ENCODE results near the gene OR14I1.
"Not testable (repeated sequence)": the region's sequence is repeated elsewhere in the genome, so short reads cannot be mapped to it uniquely, and the experiment has no call there.

The OR14I1 gene

DNA sequence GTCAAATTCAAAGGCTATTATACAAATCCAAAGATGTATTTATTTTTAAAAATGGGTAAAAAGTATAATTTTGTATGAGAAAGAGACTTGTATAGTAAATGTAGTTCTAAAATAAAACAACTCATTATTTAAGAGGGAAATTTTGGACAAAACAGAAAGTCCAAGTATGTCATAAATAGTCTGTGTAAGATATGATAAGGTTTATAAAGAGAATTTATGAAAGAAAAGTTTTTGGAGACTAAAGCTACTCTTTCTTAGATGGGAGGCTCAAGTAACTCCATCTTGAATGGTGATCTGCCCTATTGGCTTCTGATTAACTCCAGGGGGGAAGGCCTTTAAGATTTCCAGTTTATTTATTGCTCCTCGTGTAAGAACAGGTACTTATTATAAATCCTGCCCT is 32.6 kb downstream of the OR14I1 start:
- H3K79me2 ChIP-seq (ENCODE audit: insufficient read depth, low read length) = no peaks in the 10 kb centered on the region
- no peaks in the 10 kb centered on the region for H4K20me1 ChIP-seq (ENCODE audit: low read depth, low read length)
- no peaks in the 10 kb centered on the region for H3F3A ChIP-seq (ENCODE audit: insufficient read depth)
- no peak overlapping the region for H3K4me3 ChIP-seq (ENCODE audit: insufficient read depth, low read length, poor library complexity, severe bottlenecking)
- no peaks in the 10 kb centered on the region for H3K27me3 ChIP-seq (ENCODE audit: low read length)
- peaks cover 18% of the 10 kb centered on the region for H3K9me3 ChIP-seq (ENCODE audit: insufficient read depth, low read length)
- no peaks in the 10 kb centered on the region for H3K36me3 ChIP-seq (ENCODE audit: low read length)
- no peak overlapping the region for H3K9ac ChIP-seq (ENCODE audit: low read length)
- no peak overlapping the region for H2AFZ ChIP-seq (ENCODE audit: low read depth, low read length, severe bottlenecking)
- TF ChIP-seq, protein P1, sequence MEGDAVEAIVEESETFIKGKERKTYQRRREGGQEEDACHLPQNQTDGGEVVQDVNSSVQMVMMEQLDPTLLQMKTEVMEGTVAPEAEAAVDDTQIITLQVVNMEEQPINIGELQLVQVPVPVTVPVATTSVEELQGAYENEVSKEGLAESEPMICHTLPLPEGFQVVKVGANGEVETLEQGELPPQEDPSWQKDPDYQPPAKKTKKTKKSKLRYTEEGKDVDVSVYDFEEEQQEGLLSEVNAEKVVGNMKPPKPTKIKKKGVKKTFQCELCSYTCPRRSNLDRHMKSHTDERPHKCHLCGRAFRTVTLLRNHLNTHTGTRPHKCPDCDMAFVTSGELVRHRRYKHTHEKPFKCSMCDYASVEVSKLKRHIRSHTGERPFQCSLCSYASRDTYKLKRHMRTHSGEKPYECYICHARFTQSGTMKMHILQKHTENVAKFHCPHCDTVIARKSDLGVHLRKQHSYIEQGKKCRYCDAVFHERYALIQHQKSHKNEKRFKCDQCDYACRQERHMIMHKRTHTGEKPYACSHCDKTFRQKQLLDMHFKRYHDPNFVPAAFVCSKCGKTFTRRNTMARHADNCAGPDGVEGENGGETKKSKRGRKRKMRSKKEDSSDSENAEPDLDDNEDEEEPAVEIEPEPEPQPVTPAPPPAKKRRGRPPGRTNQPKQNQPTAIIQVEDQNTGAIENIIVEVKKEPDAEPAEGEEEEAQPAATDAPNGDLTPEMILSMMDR (IDR thresholded peaks at IDR 0.05; ENCODE audit: insufficient read depth, low read length, poor library complexity, severe bottlenecking) = no peak
- no peak for TF ChIP-seq EZH2phosphoT487 (conservative IDR thresholded peaks at IDR 0.05; ENCODE audit: low read length)
- H3K9me2 ChIP-seq (replicated peaks; ENCODE audit: insufficient read depth, low read length) = no peaks in the 10 kb centered on the region
- H3K4me2 ChIP-seq (ENCODE audit: low read depth, low read length, poor library complexity, severe bottlenecking) = no peak overlapping the region
- no peak overlapping the region for H3K27ac ChIP-seq (ENCODE audit: low read depth, low read length)

- not testable (repeated sequence) for H3K27ac ChIP-seq (ENCODE audit: low read depth, low read length); H3K36me3 ChIP-seq (ENCODE audit: low read length); H3F3A ChIP-seq (ENCODE audit: insufficient read depth); H3K4me2 ChIP-seq (ENCODE audit: low read depth, low read length, poor library complexity, severe bottlenecking); H4K20me1 ChIP-seq (ENCODE audit: low read depth, low read length); H3K79me2 ChIP-seq (ENCODE audit: insufficient read depth, low read length); H3K9ac ChIP-seq (ENCODE audit: low read length); H3K9me2 ChIP-seq (replicated peaks; ENCODE audit: insufficient read depth, low read length); H3K9me3 ChIP-seq (ENCODE audit: insufficient read depth, low read length); H3K4me3 ChIP-seq (ENCODE audit: insufficient read depth, low read length, poor library complexity, severe bottlenecking); H2AFZ ChIP-seq (ENCODE audit: low read depth, low read length, severe bottlenecking); H3K27me3 ChIP-seq (ENCODE audit: low read length)
These were observed 38.9 kb downstream of the OR14I1 start for GRCh38 chr1:248663453-248664328.

GRCh38 chr1:248656797-248657196 is 45.8 kb downstream of the OR14I1 start:
- not testable (repeated sequence) for H3K9me2 ChIP-seq (replicated peaks; ENCODE audit: insufficient read depth, low read length); H2AFZ ChIP-seq (ENCODE audit: low read depth, low read length, severe bottlenecking); H3K27ac ChIP-seq (ENCODE audit: low read depth, low read length); H3K9me3 ChIP-seq (ENCODE audit: insufficient read depth, low read length); H3K27me3 ChIP-seq (ENCODE audit: low read length); H3K4me3 ChIP-seq (ENCODE audit: insufficient read depth, low read length, poor library complexity, severe bottlenecking); H3F3A ChIP-seq (ENCODE audit: insufficient read depth); H4K20me1 ChIP-seq (ENCODE audit: low read depth, low read length); H3K4me2 ChIP-seq (ENCODE audit: low read depth, low read length, poor library complexity, severe bottlenecking); H3K79me2 ChIP-seq (ENCODE audit: insufficient read depth, low read length); H3K36me3 ChIP-seq (ENCODE audit: low read length); H3K9ac ChIP-seq (ENCODE audit: low read length)

DNA sequence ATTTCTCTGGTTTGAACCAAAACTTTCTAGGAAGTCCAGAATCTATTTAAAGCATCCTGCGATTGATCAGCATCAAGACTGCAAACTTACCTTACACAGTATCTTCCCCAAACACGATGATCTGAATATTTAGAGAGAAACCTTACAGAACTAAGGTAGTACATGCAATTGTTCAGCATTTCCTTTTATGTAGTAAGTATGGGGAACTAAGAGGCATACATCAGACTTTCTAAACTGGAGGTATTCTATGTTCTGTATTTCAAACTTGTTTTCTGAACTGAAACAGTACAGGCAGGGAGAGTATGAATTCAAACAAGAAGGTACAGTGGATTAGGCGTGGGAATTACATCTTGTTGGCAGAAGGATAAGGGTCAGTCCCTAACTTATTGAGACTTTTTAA is 47.2 kb downstream of the OR14I1 start, which contains the start of gene OR2T27:
Gene OR2T27 (minus strand): TSS at position 175 of the 400 bp plus-strand sequence. CDS start 4,644 bp downstream, outside the sequence.
- H3K9me2 ChIP-seq (replicated peaks; ENCODE audit: insufficient read depth, low read length); H3K9me3 ChIP-seq (ENCODE audit: insufficient read depth, low read length); H3K27ac ChIP-seq (ENCODE audit: low read depth, low read length); H3K4me2 ChIP-seq (ENCODE audit: low read depth, low read length, poor library complexity, severe bottlenecking); H3K27me3 ChIP-seq (ENCODE audit: low read length); H4K20me1 ChIP-seq (ENCODE audit: low read depth, low read length); H3F3A ChIP-seq (ENCODE audit: insufficient read depth); H3K36me3 ChIP-seq (ENCODE audit: low read length); H3K9ac ChIP-seq (ENCODE audit: low read length); H3K79me2 ChIP-seq (ENCODE audit: insufficient read depth, low read length); H2AFZ ChIP-seq (ENCODE audit: low read depth, low read length, severe bottlenecking); H3K4me3 ChIP-seq (ENCODE audit: insufficient read depth, low read length, poor library complexity, severe bottlenecking): not testable (repeated sequence)
